HG03064 (cell line): ENCODE data around the gene ZNF837.
A peak's percentile ranks its signal among the peaks of the same experiment; 100 is the strongest.

Experiments used
- ATAC-seq: cut with Tn5 transposase; IDR thresholded peaks from one replicate; pipeline ENCODE4 v1.9.1; 2021; ENCODE audit warnings: low read depth; ENCODE audit not compliant: unreplicated experiment

Gene ZNF837

GRCh38 chr19:58374200-58374599, 6.6 kb downstream of the ZNF837 start:
- ATAC-seq, result no peak

- ATAC-seq, result no peak
These were observed 8.3 kb downstream of the ZNF837 start for GRCh38 chr19:58372311-58373133.

- no peak for ATAC-seq
These were observed 12.1 kb downstream of the ZNF837 start for GRCh38 chr19:58368561-58369360.

GRCh38 chr19:58367698-58368454, 13.0 kb downstream of the ZNF837 start:
- no peak for ATAC-seq

- no peak for ATAC-seq
These were observed 14.0 kb downstream of the ZNF837 start for GRCh38 chr19:58366585-58367430.

- ATAC-seq, result no peak
These were observed 16.7 kb downstream of the ZNF837 start for GRCh38 chr19:58364146-58364545.

GRCh38 chr19:58362272-58362994, 18.4 kb downstream of the ZNF837 start, which contains the start of gene ZNF497:
ZNF497 (minus strand) TSS chr19:58362751; CDS start chr19:58357635, 5,116 bp downstream.
- ATAC-seq, result peak; percentile 88

- ATAC-seq, result no peak
These were observed 18.9 kb downstream of the ZNF837 start for GRCh38 chr19:58361900-58362271.

GRCh38 chr19:58357481-58358145, 23.2 kb downstream of the ZNF837 start:
- ATAC-seq, result no peak

- no peak for ATAC-seq
These were observed 23.9 kb downstream of the ZNF837 start for GRCh38 chr19:58356766-58357480.

- ATAC-seq, result no peak
These were observed 24.7 kb downstream of the ZNF837 start for GRCh38 chr19:58355908-58356765.

GRCh38 chr19:58355215-58355796, 25.5 kb downstream of the ZNF837 start:
- ATAC-seq, result no peak

GRCh38 chr19:58354478-58355030, 26.3 kb downstream of the ZNF837 start:
- no peak for ATAC-seq

GRCh38 chr19:58353717-58354477, 26.9 kb downstream of the ZNF837 start:
- ATAC-seq, result no peak

- ATAC-seq, result no peak
These were observed 27.8 kb downstream of the ZNF837 start, which contains the start of gene A1BG for GRCh38 chr19:58352760-58353671. A1BG (minus strand) TSS chr19:58353492; CDS start chr19:58353437, 55 bp downstream.
